ENCODE data around the gene WDR46. TPM values are rescaled to one million over a fixed set of nuclear protein-coding genes. Genes with fewer than 3 reads are reported as not detected.

The WDR46 gene
- polyA plus RNA-seq, 2 of the 4 experiments (the other 2 are of a cell fraction) = 35.1 to 88.4 TPM

GRCh38 chr6:33250731-33251130 is 38.3 kb downstream of the WDR46 start:
- CTCF ChIA-PET = interaction anchor here (0.6 to 3.7 kb wide), 3 partner anchors 10 to 241 kb away, joined by 5 to 33 read pairs (median 5); partner anchors contain the start of gene HLA-DOA
- DNase-seq (ENCODE audit: low read depth in 1 of 2, low spot score in 1 of 2) (no peak), FAIRE-seq (no peak), ATAC-seq (no peak)
- Histone ChIP-seq H3K9me3 (no peaks in the 10 kb centered on the region), H3K4me3 (no peak overlapping the region), H3K27ac (peak overlapping the region in 1 of 2 experiments; percentile 91; a peak in 1 of 6 replicates), H3K4me1 (peaks cover 11% of the 10 kb centered on the region), H3K4me2 (peak overlapping the region; percentile 99; the same call in 1 of the 3 replicates)
- TF ChIP-seq SREBF2 (IDR thresholded peaks at IDR 0.05) (no peak), HDAC2 (IDR thresholded peaks at IDR 0.05) (no peak), CBX2 (IDR thresholded peaks at IDR 0.05; ENCODE audit: borderline replicate concordance, low read depth) (no peak), CBX8 (IDR thresholded peaks at IDR 0.05) (no peak), E2F6 (IDR thresholded peaks at IDR 0.05; ENCODE audit: borderline replicate concordance, low read depth) (no peak), KDM5A (IDR thresholded peaks at IDR 0.05) (no peak), ZC3H11A (IDR thresholded peaks at IDR 0.05) (no peak), HMGXB4 (CRISPR knock-in tag; IDR thresholded peaks at IDR 0.05; ENCODE audit: borderline replicate concordance) (no peak), HEYL (CRISPR knock-in tag; IDR thresholded peaks at IDR 0.05) (no peak), NPAS2 (CRISPR knock-in tag; IDR thresholded peaks at IDR 0.05; ENCODE audit: borderline replicate concordance) (no peak), KDM1A (IDR thresholded peaks at IDR 0.05; ENCODE audit: low read depth) (no peak), PBX3 (IDR thresholded peaks at IDR 0.05) (no peak), BHLHE40 (IDR thresholded peaks at IDR 0.05; ENCODE audit: low read depth, low read length) (no peak), HES2 (IDR thresholded peaks at IDR 0.05) (no peak), USF2 (IDR thresholded peaks at IDR 0.05) (no peak), JUN (IDR thresholded peaks at IDR 0.05) (no peak), NFE2L2 (conservative IDR thresholded peaks at IDR 0.05; ENCODE audit: low read length) (no peak), RAD21 (conservative IDR thresholded peaks at IDR 0.05 in 1 of 2, IDR thresholded peaks at IDR 0.05 in 1 of 2) (no peak), HOXA7 (CRISPR knock-in tag; IDR thresholded peaks at IDR 0.05) (no peak), RNF2 (IDR thresholded peaks at IDR 0.05; ENCODE audit: borderline replicate concordance, low read depth) (no peak)
- POLR2A ChIA-PET = interaction anchor here (0.9 to 1.5 kb wide), 3 partner anchors 26 to 76 kb away, joined by 3 read pairs; partner anchors contain the start of genes B3GALT4 and RING1
- WGBS (ENCODE audit: missing lambda C conversion rate) = 90% methylated on average over 13 of the region's 13 CpGs

DNA sequence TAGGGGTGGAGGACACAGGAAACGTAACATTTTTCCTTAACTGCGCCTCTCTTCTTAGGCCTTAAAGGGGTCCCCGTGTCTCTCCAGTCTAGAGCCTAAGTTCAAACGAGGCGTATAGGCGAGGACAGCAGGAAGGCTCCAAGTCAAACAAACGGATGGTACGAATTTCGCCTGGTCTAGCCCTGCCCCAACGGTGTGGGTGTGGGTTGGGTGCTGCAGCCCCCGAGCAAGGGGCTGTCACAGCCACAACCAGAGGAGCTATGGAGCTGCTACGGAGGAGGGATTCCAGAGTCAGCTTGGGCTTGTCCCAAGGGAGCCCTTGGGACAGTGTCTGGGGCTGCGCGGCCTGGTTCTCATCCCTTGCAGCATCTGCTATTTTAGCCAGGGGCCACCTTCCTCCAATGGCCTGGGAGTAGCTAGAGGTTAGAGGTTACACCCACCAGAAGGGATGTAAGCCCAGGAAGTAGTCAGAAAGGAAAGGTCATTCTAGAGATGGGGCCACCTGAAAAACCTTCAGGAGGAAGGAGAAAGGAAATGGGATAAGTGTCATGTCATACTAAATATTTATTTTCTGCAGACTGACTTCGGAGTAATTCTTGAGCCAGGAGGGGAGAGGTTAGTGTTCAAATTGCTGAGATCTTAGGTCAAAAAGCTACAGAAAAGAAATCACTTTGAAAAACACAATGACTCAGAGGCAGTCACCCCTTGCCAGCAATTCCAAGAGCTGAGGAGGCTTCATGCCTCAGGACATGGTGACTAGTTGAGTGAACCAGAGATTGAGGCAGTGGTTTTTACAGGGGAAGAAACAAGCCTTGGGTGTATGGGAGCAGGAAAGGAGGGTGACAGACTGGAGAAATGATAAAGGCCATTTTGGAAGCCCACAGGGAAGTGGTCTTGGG is 39.1 kb downstream of the WDR46 start:
- DNase-seq (ENCODE audit: low read depth in 1 of 2, low spot score in 1 of 2) (no peak), ATAC-seq (peak in 1 of 2 experiments; percentile 1; a peak in 3 of 6 replicates), FAIRE-seq (no peak)
- 8% methylated on average over 6 of the region's 15 CpGs for WGBS (ENCODE audit: missing lambda C conversion rate)
- no peak for TF ChIP-seq PBX3 (IDR thresholded peaks at IDR 0.05)
- no peak for TF ChIP-seq JUN (IDR thresholded peaks at IDR 0.05)
- no peak for TF ChIP-seq NFE2L2 (conservative IDR thresholded peaks at IDR 0.05; ENCODE audit: low read length)
- no peak for TF ChIP-seq CTCF (IDR thresholded peaks at IDR 0.05)
- no peak for TF ChIP-seq NR3C1 (IDR thresholded peaks at IDR 0.05)
- no peak for TF ChIP-seq ZC3H11A (IDR thresholded peaks at IDR 0.05)
- TF ChIP-seq FOSB (CRISPR knock-in tag; IDR thresholded peaks at IDR 0.05) = no peak
- Histone ChIP-seq H3K9me3 (no peaks in the 10 kb centered on the region), H3K4me2 (peak overlapping the region; percentile 99), H3K27ac (peak overlapping the region; percentile 91 to 92), H3K4me3 (peak overlapping the region; percentile 68), H3K4me1 (peaks cover 11% of the 10 kb centered on the region)
- ChIA-PET CTCF (interaction anchor here (0.5 to 3.7 kb wide), 12 partner anchors 12 to 265 kb away, joined by 3 to 33 read pairs (median 5); partner anchors contain the start of genes B3GALT4 and HLA-DOA), POLR2A (interaction anchor here (0.9 to 2.7 kb wide), 7 partner anchors 19 to 278 kb away, joined by 3 to 17 read pairs (median 4); partner anchors contain the start of genes B3GALT4, RING1, RPS18 and VPS52)

Data from A549 (cell line).